ENCODE measurements around the gene MRPL28. TPM values are rescaled to one million over a fixed set of nuclear protein-coding genes. Genes with fewer than 3 reads are reported as not detected.
"Not testable (repeated sequence)": the region's sequence is repeated elsewhere in the genome, so short reads cannot be mapped to it uniquely, and the experiment has no call there.

The MRPL28 gene
- total RNA-seq, 1 experiment from 2014 or later, result 61.4 TPM

DNA sequence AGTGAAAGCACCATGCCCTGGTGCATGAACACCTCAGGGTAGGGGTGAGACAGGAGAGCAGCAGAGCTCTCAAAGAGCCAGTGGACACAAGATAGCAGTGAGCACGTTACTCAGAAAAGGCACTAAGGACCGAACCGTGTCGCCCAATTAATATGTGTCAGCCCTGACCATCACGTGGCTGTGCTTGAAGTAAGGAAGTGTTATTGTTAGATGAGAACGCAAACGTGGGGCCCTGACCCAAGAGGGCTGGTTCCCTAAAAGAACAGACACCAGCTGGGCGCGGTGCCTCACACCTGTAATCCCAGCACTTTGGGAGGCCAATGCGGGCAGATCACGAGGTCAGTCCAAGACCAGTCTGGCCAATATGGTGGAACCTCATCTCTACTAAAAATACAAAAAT is 34.1 kb downstream of the MRPL28 start:
- Histone ChIP-seq H3K4me3 (replicated peaks in 1 of 2; ENCODE audit: low read depth in 1 of 2, low read length in 2 of 2) (no peak overlapping the region), H3K27ac (ENCODE audit: low read depth, low read length) (no peak overlapping the region), H3K79me2 (ENCODE audit: insufficient read depth, low read length) (peaks cover 65% of the 10 kb centered on the region), H3K9me3 (ENCODE audit: control insufficient read depth in 1 of 2, insufficient read depth in 1 of 2, low read depth in 1 of 2, low read length in 2 of 2) (no peaks in the 10 kb centered on the region), H3K9me2 (ENCODE audit: insufficient read depth) (no peaks in the 10 kb centered on the region), H2AFZ (ENCODE audit: low read depth, low read length, poor library complexity, severe bottlenecking) (no peak overlapping the region), H3K27me3 (ENCODE audit: insufficient read depth, low read length) (no peaks in the 10 kb centered on the region), H4K20me1 (ENCODE audit: insufficient read depth) (no peaks in the 10 kb centered on the region), H3K9ac (ENCODE audit: low read length) (no peak overlapping the region), H3K4me1 (ENCODE audit: control insufficient read depth in 1 of 2, insufficient read depth in 2 of 2, low read length in 2 of 2) (peaks cover 0 to 7% of the 10 kb centered on the region in 2 experiments; a peak in 1 of 4 replicates), H3K36me3 (ENCODE audit: control insufficient read depth in 1 of 2, insufficient read depth in 2 of 2, low read length in 2 of 2) (no peaks in the 10 kb centered on the region), H3K4me2 (ENCODE audit: low read length) (no peak overlapping the region)
- ChIA-PET RAD21 (ENCODE audit: low non-redundant PET in 1 of 2, low total read pairs in 2 of 2, uncharacterized antibody in 2 of 2, unreplicated experiment in 2 of 2) (no interaction called here), CTCF (interaction anchor here (0.6 kb wide), 1 partner anchor 65 kb away, joined by 4 read pairs; no protein-coding TSS in a partner anchor), POLR2A (no interaction called here)
- TF ChIP-seq ELF1 (IDR thresholded peaks at IDR 0.05; ENCODE audit: borderline replicate concordance, low read depth) (no peak), YY1 (IDR thresholded peaks at IDR 0.05; ENCODE audit: extremely low read depth, insufficient replicate concordance, low read depth, low read length) (no peak), CEBPB (IDR thresholded peaks at IDR 0.05; ENCODE audit: low read depth) (no peak), EZH2 (IDR thresholded peaks at IDR 0.05) (no peak), POLR2AphosphoS5 (IDR thresholded peaks at IDR 0.05; ENCODE audit: low read depth, low read length) (no peak), SP1 (IDR thresholded peaks at IDR 0.05; ENCODE audit: low read depth) (no peak), RAD21 (IDR thresholded peaks at IDR 0.05; ENCODE audit: low read depth) (no peak), ZNF274 (IDR thresholded peaks at IDR 0.05; ENCODE audit: low read depth, low read length) (no peak)
- TF ChIP-seq, protein P1, sequence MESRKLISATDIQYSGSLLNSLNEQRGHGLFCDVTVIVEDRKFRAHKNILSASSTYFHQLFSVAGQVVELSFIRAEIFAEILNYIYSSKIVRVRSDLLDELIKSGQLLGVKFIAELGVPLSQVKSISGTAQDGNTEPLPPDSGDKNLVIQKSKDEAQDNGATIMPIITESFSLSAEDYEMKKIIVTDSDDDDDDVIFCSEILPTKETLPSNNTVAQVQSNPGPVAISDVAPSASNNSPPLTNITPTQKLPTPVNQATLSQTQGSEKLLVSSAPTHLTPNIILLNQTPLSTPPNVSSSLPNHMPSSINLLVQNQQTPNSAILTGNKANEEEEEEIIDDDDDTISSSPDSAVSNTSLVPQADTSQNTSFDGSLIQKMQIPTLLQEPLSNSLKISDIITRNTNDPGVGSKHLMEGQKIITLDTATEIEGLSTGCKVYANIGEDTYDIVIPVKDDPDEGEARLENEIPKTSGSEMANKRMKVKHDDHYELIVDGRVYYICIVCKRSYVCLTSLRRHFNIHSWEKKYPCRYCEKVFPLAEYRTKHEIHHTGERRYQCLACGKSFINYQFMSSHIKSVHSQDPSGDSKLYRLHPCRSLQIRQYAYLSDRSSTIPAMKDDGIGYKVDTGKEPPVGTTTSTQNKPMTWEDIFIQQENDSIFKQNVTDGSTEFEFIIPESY (IDR thresholded peaks at IDR 0.05; ENCODE audit: extremely low read depth, insufficient replicate concordance, low read length), result no peak
- TF ChIP-seq, protein P2, sequence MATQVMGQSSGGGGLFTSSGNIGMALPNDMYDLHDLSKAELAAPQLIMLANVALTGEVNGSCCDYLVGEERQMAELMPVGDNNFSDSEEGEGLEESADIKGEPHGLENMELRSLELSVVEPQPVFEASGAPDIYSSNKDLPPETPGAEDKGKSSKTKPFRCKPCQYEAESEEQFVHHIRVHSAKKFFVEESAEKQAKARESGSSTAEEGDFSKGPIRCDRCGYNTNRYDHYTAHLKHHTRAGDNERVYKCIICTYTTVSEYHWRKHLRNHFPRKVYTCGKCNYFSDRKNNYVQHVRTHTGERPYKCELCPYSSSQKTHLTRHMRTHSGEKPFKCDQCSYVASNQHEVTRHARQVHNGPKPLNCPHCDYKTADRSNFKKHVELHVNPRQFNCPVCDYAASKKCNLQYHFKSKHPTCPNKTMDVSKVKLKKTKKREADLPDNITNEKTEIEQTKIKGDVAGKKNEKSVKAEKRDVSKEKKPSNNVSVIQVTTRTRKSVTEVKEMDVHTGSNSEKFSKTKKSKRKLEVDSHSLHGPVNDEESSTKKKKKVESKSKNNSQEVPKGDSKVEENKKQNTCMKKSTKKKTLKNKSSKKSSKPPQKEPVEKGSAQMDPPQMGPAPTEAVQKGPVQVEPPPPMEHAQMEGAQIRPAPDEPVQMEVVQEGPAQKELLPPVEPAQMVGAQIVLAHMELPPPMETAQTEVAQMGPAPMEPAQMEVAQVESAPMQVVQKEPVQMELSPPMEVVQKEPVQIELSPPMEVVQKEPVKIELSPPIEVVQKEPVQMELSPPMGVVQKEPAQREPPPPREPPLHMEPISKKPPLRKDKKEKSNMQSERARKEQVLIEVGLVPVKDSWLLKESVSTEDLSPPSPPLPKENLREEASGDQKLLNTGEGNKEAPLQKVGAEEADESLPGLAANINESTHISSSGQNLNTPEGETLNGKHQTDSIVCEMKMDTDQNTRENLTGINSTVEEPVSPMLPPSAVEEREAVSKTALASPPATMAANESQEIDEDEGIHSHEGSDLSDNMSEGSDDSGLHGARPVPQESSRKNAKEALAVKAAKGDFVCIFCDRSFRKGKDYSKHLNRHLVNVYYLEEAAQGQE (IDR thresholded peaks at IDR 0.05; ENCODE audit: low read depth), result no peak
- TF ChIP-seq, protein P3, sequence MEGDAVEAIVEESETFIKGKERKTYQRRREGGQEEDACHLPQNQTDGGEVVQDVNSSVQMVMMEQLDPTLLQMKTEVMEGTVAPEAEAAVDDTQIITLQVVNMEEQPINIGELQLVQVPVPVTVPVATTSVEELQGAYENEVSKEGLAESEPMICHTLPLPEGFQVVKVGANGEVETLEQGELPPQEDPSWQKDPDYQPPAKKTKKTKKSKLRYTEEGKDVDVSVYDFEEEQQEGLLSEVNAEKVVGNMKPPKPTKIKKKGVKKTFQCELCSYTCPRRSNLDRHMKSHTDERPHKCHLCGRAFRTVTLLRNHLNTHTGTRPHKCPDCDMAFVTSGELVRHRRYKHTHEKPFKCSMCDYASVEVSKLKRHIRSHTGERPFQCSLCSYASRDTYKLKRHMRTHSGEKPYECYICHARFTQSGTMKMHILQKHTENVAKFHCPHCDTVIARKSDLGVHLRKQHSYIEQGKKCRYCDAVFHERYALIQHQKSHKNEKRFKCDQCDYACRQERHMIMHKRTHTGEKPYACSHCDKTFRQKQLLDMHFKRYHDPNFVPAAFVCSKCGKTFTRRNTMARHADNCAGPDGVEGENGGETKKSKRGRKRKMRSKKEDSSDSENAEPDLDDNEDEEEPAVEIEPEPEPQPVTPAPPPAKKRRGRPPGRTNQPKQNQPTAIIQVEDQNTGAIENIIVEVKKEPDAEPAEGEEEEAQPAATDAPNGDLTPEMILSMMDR (IDR thresholded peaks at IDR 0.05 in 2 of 3, conservative IDR thresholded peaks at IDR 0.05 in 1 of 3; ENCODE audit: borderline replicate concordance in 1 of 3, insufficient read depth in 1 of 3, low read depth in 2 of 3, low read length in 2 of 3), result no peak
- intact Hi-C loops (cut with micrococcal nuclease), result no loop called here
- DNase-seq (ENCODE audit: low read depth, low spot score) (no peak), ATAC-seq (no peak)
- BruUV-seq (replicated peaks), result no TSS peak

DNA sequence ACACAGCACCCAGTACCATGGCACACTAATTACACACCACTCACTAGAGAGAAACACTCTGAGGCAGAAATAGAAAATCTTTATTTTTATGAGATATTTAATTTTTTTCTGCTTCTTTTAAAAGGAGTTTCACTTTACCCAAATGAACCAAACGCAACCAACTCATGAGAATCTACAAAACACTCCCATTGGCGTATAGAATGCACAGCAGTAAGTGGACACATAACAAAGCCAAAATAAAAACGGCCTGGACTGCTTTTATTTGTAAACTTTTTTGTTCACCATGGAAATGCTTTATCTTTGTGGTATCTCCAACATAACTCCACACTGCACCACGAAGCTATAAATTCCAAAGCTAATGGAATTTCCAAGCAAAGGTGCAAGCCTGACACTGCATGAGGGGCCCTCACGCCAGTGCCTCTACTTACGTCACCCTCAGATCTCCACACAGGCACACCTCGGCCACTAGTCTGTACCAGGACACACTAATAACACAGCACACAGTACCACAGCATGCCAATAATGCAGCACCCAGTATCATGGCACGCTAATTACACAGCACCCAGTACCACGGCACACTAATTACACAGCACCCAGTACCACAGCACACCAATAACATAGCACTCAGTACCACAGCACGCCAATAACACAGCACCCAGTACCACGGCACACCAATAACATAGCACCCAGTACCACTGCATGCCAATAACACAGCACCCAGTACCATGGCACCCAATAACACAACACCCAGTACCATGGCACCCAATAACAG is 35.3 kb downstream of the MRPL28 start:
- H3K4me3 ChIP-seq (replicated peaks in 1 of 2; ENCODE audit: low read depth in 1 of 2, low read length in 2 of 2); H3K4me1 ChIP-seq (ENCODE audit: control insufficient read depth in 1 of 2, insufficient read depth in 2 of 2, low read length in 2 of 2); H3K27ac ChIP-seq (ENCODE audit: low read depth, low read length); H3K9me3 ChIP-seq (ENCODE audit: control insufficient read depth in 1 of 2, insufficient read depth in 1 of 2, low read depth in 1 of 2, low read length in 2 of 2); H3K9ac ChIP-seq (ENCODE audit: low read length); H3K27me3 ChIP-seq (ENCODE audit: insufficient read depth, low read length); H4K20me1 ChIP-seq (ENCODE audit: insufficient read depth); H3K9me2 ChIP-seq (ENCODE audit: insufficient read depth); H3K36me3 ChIP-seq (ENCODE audit: control insufficient read depth in 1 of 2, insufficient read depth in 2 of 2, low read length in 2 of 2); H3K4me2 ChIP-seq (ENCODE audit: low read length); CTCF ChIA-PET; DNase-seq (ENCODE audit: low read depth, low spot score); ATAC-seq; POLR2A ChIA-PET; BruUV-seq (replicated peaks); intact Hi-C loops (cut with micrococcal nuclease); H2AFZ ChIP-seq (ENCODE audit: low read depth, low read length, poor library complexity, severe bottlenecking): not testable (repeated sequence)
- RAD21 ChIA-PET (ENCODE audit: low non-redundant PET in 1 of 2, low total read pairs in 2 of 2, uncharacterized antibody in 2 of 2, unreplicated experiment in 2 of 2), result interaction anchor here in 1 of 2 experiments (0.7 kb wide), 1 partner anchor 102 kb away, joined by 4 read pairs; no protein-coding TSS in a partner anchor
- peaks cover 68% of the 10 kb centered on the region for H3K79me2 ChIP-seq (ENCODE audit: insufficient read depth, low read length)

Data from HCT116 (cell line).